MG63 (cell line): ENCODE data around the gene KAZALD1. TPM values are rescaled to one million over a fixed set of nuclear protein-coding genes. Genes with fewer than 3 reads are reported as not detected.

Experiments
- DNase-seq: peaks from one replicate; pipeline ENCODE4 v3.0.0-alpha.2; 2020
- H3K27me3 ChIP-seq: fragments of 250-450 bp; sonication (Bioruptor Pico); 2 replicates; pipeline ENCODE4 v1.5.1; 2020; ENCODE audit warnings: mild to moderate bottlenecking, moderate library complexity
- H3K36me3 ChIP-seq: fragments of 250-450 bp; sonication (Bioruptor Pico); 2 replicates; pipeline ENCODE4 v1.5.1; 2020; ENCODE audit warnings: mild to moderate bottlenecking, moderate library complexity
- H3K4me3 ChIP-seq: fragments of 250-450 bp; sonication (Bioruptor Pico); 2 replicates; pipeline ENCODE4 v1.5.1; 2020; ENCODE audit warnings: mild to moderate bottlenecking, moderate library complexity
- H3K9me3 ChIP-seq: fragments of 250-450 bp; sonication (Bioruptor Pico); 2 replicates; pipeline ENCODE4 v1.5.1; 2020; ENCODE audit warnings: mild to moderate bottlenecking, moderate library complexity
- total RNA-seq: library from RNA; depleted of rRNA; stranded (reverse); fragments of >200 nt; shearing (Covaris generic); gene quantifications from 2 replicates; pipeline ENCODE4 v1.2.3, GENCODE V29; 2014; ENCODE audit warnings: low replicate concordance; rRNA removed

KAZALD1 gene, protein sequence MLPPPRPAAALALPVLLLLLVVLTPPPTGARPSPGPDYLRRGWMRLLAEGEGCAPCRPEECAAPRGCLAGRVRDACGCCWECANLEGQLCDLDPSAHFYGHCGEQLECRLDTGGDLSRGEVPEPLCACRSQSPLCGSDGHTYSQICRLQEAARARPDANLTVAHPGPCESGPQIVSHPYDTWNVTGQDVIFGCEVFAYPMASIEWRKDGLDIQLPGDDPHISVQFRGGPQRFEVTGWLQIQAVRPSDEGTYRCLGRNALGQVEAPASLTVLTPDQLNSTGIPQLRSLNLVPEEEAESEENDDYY
- total RNA-seq = 27.7 and 54.4 TPM in 2 replicates

DNA sequence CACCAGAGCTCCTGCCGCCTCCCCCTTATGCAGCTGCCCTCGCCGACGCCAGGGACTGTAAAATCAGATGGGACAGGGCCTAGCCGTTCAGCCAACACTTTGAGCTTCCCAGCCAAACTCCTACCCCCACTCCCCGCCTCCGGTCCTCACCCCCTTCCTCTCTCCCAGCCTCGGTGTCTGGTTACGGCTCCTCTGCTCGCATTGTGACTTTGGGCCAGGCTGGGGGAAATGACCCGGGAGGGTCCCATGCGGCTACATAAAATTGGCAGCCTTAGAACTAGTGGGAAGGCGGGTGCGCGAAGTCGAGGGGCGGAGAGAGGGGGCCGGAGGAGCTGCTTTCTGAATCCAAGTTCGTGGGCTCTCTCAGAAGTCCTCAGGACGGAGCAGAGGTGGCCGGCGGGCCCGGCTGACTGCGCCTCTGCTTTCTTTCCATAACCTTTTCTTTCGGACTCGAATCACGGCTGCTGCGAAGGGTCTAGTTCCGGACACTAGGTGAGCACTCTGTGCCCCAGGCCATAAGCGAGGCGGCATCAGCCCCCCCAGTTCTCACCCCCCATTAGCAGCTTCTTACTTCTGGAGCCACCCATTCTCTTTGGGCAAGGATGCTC is at the start of gene KAZALD1:
KAZALD1 (plus strand) TSS at position 366 of the 608 bp plus-strand sequence. CDS start 604 bp downstream, outside the sequence.
- peak; percentile 82 for DNase-seq
- H3K27me3 ChIP-seq = no peaks in the 10 kb centered on the region
- no peaks in the 10 kb centered on the region for H3K9me3 ChIP-seq
- H3K4me3 ChIP-seq = peak within 1 kb of the TSS; percentile 82
- H3K36me3 ChIP-seq = peaks cover 19% of the 10 kb centered on the region

DNA sequence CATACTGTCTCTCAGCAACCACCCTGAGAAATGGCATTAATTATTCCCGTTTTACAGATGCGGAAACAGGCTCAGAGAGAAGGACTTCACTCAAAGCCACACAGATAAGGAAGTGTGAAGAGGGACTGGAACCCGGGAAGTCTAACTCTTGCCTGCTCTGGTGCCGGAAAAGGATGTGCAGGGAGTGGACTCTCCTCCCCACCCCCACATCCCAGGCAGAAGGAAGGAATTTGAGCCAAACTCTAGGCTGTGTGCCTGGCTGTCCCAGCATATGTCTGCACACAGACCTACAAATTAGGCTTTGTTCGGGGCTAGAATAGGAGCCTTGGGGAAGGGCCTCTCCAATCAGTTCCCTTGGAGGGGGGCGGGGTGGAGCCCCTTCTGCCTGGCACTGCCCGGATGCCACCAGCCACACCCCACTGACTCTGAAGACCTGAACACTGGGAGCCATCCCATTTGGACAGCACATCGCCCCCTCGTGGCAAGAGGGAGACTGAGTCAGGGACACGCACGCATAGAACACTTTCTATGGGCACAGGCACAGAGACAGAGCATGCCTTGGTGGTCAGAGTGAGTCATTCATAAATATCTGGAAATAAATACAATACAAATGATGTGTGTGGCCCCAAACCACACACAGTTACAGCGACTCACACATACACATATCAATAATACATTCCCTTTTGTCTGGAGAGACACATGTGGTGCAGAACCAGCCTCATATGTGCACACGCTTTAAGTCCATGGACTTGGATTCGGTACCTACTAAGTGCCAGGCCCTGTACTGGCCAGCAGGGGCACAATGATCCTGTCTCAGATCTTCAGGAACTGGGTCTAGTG is 49.0 kb upstream of the KAZALD1 start:
- H3K9me3 ChIP-seq = no peaks in the 10 kb centered on the region
- H3K27me3 ChIP-seq = no peaks in the 10 kb centered on the region
- no peak overlapping the region for H3K4me3 ChIP-seq
- peak; percentile 90 for DNase-seq
- no peaks in the 10 kb centered on the region for H3K36me3 ChIP-seq

DNA sequence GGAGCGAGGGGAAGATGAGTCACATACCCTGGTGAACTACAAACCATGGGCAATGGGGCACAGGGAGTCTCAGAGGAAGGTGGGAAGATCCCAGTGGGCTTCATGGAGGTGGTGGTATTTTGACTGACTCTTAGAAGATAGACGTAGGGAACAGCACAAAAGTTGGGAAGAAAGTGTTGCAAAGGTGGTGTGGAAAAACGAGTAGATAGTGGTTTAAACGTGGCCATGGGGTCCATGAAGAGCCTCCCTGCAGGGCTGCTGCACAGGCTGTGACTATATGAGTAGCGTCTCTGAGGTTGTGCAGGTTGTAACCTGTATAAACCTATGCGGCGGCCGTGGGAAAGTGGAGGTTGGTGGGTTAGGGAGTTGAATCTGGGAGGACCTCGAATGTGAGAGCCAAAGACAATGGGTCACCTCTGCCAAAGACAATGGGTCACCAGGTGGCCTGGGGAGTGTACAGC is 48.4 kb upstream of the KAZALD1 start:
- H3K36me3 ChIP-seq = no peaks in the 10 kb centered on the region
- H3K4me3 ChIP-seq = no peak overlapping the region
- H3K9me3 ChIP-seq = no peaks in the 10 kb centered on the region
- no peaks in the 10 kb centered on the region for H3K27me3 ChIP-seq
- DNase-seq = no peak

DNA sequence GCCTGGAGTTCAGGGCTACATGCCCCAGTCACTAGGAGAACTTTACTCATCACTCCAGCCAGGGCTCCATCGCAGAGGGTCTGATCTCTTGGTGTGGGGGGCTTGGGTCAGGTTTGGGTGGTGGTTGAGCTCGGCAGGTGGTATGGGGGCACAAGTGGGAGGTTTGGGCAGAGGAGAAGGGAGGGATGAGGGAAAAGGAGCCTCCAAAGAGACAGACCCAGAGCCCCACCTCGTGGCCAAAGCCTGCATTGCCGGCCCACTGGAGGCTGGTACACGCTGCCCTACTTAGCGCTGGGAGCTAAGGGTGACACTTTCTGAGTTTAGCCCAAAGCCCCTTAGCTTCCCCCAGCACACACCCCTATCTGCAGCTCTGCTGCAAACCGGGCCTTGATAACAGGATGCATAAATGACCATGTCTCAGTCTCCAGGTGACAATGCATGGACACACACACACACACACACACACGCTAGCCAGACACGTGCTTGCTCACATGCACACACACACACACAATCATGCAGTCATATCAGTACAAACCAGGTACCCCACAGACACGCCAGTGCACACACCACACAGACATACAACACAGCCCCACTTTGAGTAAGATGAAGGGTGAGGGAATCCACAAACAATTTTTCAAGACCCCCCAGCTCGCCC is 47.4 kb upstream of the KAZALD1 start:
- peak; percentile 69 for DNase-seq
- no peaks in the 10 kb centered on the region for H3K27me3 ChIP-seq
- H3K9me3 ChIP-seq = no peaks in the 10 kb centered on the region
- no peak overlapping the region for H3K4me3 ChIP-seq
- H3K36me3 ChIP-seq = no peaks in the 10 kb centered on the region

DNA sequence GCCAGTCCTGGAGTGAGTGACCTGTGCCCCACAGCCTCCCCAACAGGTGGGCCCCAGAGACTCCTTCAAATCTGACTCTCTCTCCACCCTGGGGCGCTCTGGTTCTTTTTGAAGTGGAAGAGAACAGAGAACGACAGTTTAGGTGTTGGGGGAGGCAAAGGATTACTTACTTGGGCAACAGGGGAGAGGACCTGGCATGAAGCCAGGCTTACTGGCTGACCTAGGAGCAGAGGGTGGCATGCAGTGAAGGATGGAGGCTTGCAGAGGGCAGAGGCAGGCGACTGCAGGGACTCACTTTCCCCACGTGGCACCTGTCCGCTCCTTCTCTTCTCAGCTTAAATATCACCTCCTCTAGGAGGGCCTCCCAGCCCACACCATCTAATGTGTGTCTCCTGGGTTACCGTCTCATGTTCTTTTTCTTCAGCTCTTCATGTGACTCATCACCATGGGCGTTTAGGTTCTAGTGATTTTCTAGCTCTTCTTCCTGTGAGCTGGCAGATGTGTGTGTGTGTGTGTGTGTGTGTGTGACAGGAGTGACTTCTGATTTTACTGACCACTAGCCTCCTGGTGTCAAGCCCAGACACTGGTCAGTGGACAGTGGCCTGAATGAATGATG is 46.7 kb upstream of the KAZALD1 start:
- H3K36me3 ChIP-seq = no peaks in the 10 kb centered on the region
- peak; percentile 47 for DNase-seq
- H3K4me3 ChIP-seq = no peak overlapping the region
- no peaks in the 10 kb centered on the region for H3K27me3 ChIP-seq
- no peaks in the 10 kb centered on the region for H3K9me3 ChIP-seq

DNA sequence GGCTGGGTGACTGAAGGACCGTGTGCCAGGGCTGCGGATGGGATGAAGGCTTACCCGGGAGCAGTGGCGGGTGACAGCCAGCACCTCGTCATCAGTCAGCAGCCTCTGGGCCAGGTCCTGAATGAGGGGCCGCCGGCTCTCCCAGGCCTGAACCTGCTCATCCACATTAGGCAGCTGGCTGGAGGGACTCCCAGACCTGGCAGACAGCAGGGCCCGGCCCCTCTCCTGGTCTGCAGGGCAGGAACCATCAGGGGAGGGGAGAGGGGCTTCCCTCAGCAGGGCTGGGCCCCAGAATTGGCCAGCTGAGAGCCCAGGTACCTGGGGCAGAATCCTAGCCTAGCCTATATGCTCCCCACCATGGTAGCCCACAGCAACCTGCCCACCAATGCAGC is 46.2 kb upstream of the KAZALD1 start:
- Histone ChIP-seq H3K36me3 (no peaks in the 10 kb centered on the region), H3K27me3 (no peaks in the 10 kb centered on the region), H3K9me3 (no peaks in the 10 kb centered on the region), H3K4me3 (no peak overlapping the region)
- no peak for DNase-seq

DNA sequence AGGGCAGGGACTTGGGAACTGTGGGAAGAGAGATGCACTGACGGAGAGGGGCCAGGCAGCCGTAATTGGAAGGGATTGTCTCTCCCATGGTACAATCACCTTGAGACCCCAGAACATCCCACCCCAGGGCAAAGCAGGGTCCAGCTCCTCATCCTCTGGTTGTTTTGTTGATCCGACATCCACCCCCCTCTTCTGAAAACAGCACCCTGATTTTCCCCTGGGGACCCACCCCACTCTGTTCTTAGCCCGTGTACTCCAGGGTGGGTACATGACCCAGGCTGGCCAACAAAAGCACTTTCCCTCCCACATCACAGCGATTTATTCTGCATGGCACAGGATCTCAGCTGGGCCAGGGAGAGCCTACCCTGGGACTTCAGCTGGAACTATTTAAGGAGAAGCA is 45.0 kb upstream of the KAZALD1 start:
- Histone ChIP-seq H3K36me3 (no peaks in the 10 kb centered on the region), H3K9me3 (no peaks in the 10 kb centered on the region), H3K4me3 (no peak overlapping the region), H3K27me3 (no peaks in the 10 kb centered on the region)
- no peak for DNase-seq

DNA sequence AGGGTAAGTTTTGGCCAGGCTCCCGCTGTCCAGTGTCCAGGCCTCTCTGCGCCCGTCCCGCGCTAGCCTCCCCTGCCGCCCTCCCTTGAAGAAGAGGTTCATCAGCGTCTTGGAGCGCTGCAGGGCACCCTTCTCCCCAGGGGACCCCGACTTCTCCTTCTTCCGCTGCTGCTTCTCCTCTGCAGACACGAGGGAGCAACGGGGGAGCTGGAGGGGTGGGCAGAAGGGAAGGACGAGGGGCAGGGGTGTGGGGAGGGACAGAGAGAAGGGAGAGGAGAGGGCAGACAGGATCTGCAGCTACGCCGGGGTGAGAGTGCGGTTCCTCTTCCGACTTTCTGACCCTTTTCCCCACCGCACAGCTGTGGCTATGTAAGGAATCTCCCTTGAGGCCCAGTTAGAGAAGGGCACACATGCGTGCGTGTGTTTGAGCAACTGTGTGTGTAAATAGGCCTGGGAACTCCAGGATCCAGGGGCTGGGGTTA is 43.6 kb upstream of the KAZALD1 start:
- Histone ChIP-seq H3K27me3 (no peaks in the 10 kb centered on the region), H3K4me3 (no peak overlapping the region), H3K36me3 (no peaks in the 10 kb centered on the region), H3K9me3 (no peaks in the 10 kb centered on the region)
- no peak for DNase-seq

DNA sequence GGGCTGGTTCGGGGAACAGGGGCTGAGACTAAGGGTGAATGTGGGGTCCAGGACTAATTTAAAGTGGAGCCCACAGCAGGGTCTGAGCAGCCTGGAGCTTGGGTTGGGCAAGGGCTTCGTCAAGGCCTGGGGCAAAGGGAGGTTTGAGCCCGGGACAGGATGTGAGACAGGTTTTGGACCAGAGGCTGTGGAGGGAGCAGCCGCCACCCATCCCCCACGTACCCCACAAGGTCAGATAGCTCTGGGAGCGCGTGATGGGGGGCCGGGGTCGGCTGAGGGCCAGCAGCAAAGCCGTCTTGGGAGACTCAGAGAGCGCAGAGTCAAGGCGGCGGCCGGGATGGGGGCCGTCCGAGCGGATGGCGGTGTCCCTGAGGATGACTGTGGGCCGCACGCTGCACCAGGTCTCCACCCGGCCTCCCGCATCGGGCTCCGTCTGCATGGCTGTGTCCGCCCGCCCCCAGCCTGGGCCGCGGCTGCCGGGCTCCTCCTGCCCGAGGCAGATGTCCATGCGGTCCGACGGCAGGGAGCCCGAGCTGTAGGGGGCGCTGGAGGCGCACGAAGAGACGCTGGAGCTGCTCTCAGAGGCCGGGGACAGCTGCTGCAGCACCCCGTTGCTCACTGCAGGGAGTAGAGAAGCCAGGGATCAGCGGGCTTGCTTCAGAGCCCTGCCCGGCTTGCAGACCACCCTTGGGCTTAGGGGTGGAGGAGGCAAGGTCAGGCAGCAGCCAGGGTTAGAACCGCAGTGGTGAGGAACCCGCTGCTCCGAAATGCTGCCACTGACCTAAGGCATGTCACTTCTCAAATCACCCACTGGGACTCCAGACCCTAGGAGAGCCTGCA is 43.0 kb upstream of the KAZALD1 start:
- no peak overlapping the region for H3K4me3 ChIP-seq
- H3K27me3 ChIP-seq = no peaks in the 10 kb centered on the region
- peak; percentile 83 for DNase-seq
- no peaks in the 10 kb centered on the region for H3K9me3 ChIP-seq
- no peaks in the 10 kb centered on the region for H3K36me3 ChIP-seq

DNA sequence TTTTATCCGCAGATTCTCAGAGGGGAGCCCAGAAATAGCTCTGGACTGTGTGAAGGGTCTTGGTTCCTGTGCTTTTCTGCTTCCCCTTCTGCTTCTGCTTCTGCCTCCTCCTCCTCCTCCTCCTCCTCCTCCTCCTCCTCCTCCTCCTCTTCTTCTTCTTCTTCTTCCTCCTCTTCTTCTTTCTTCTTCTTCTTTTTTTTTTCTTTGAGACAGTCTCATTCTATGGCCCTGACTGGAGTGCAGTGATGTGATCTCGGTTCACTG is 42.4 kb upstream of the KAZALD1 start:
- no peak overlapping the region for H3K4me3 ChIP-seq
- H3K27me3 ChIP-seq = no peaks in the 10 kb centered on the region
- no peak for DNase-seq
- H3K9me3 ChIP-seq = no peaks in the 10 kb centered on the region
- no peaks in the 10 kb centered on the region for H3K36me3 ChIP-seq

DNA sequence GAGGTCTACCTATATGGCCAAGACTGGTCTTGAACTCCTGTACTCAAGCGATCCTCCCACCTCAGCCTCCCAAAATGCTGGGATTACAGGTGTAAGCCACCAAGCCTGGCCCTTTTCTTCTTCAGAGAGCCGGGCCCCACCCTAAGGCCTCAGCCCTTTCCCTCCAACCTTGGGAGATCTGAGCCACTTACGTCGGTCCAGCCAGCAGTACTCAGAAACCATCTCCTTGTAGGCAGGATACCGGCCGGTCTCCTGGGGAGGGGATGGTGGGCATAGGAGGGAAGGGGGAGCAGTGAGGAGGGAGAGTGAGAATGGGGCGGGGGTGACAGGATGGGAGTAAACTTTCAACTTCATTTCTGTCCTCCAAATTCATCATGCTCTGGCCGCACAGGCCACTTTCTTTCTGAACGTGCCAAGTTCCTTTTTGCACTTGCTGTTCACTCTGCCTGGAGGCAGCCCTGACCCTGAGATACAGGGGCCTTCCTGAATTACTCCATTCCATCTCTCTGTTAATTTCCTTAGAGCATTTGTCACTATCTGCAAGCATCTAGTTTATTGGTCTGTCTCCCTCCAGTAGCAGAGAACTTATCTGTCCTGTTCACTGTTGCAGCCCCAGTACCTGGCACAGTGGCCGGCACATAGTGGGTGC is 41.2 kb upstream of the KAZALD1 start:
- H3K36me3 ChIP-seq = no peaks in the 10 kb centered on the region
- H3K27me3 ChIP-seq = no peaks in the 10 kb centered on the region
- no peak for DNase-seq
- H3K9me3 ChIP-seq = no peaks in the 10 kb centered on the region
- no peak overlapping the region for H3K4me3 ChIP-seq

DNA sequence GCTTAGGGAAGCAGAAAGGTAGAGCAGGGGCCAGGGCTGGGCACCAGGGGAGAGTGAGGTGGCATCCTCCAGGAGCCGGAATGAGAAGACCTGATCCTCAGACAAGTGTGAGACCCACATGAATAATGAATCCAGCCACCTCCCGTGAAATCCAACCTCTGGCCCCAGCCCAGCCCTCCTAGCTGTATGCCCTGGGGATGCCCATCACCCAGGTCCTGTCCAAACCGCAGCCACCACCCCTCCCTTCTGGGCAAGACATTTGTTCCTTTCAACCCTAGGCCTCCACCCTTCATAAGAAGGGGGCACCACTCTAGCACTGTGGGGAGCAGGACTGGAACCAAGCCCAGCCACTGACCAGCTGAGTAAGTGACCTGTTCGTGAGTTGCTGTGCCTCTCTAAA is 40.5 kb upstream of the KAZALD1 start:
- H3K4me3 ChIP-seq = no peak overlapping the region
- DNase-seq = no peak
- H3K9me3 ChIP-seq = no peaks in the 10 kb centered on the region
- H3K27me3 ChIP-seq = no peaks in the 10 kb centered on the region
- H3K36me3 ChIP-seq = no peaks in the 10 kb centered on the region

DNA sequence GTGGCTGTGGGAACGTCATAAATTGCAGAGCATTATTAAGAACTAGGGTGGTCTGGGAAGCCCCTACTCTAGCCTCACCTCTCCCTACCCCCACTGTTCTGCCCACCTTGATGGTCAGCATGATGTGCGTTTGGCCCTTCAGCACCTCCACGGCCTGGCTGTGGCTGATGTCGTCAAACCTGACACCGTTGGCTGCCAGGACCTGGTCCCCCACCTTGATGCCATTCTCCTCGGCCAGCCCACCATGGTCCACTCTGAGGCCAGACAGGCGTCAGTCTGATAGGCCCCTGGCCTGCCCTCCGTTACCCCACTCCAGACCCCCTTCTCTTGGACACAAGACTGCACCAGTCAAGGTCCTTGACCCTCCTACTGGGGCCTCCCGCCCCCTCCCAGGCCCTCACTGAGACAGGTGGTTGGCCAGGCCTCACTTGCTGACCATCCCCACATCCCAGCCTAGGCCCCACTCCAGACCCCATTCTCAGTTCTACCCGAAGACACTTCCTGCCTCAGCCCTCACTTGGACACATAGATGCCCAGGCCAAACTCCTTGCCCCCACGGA is 40.0 kb upstream of the KAZALD1 start:
- H3K27me3 ChIP-seq = no peaks in the 10 kb centered on the region
- no peaks in the 10 kb centered on the region for H3K9me3 ChIP-seq
- H3K36me3 ChIP-seq = no peaks in the 10 kb centered on the region
- no peak for DNase-seq
- no peak overlapping the region for H3K4me3 ChIP-seq

DNA sequence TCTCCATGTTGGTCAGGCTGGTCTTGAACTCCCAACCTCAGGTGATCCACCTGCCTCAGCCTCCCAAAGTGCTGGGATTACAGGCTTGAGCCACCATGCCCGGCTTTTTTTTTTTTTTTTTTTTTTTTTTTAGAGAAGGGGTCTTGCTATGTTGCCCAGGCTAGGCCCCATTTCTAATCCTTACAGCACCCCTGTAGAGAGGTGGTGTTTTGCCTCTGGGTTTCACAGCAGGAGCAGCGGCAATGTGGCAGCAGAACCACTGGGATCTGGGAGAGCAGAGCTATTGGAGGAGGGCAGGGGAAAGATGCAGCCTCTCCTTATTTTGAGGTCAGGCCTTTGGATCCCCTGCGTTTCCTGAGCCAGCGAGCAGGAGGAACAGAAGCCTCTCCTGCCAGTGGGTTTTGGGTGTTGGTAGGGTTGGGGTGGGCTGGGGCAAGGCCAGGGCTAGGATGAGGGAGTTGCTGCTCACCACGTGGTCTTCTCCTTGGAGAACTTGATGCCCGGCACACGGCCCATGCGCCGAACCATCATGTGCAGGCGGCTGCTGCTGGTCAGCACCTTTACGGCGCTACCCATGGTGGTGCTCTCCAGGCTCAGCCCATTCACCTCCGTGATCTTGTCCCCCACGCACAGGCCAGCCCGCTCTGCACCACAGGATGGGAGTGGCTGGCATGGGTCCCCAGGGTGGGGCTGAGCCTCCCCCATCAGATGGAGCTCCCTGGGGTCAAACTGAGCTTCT is 38.7 kb upstream of the KAZALD1 start:
- no peak for DNase-seq
- Histone ChIP-seq H3K4me3 (no peak overlapping the region), H3K27me3 (no peaks in the 10 kb centered on the region), H3K9me3 (no peaks in the 10 kb centered on the region), H3K36me3 (no peaks in the 10 kb centered on the region)
